CD4-positive, alpha-beta T cell treated with Interleukin-6 at 100 ng/mL for 8 hours (primary cell): ENCODE results near the gene POU5F1.
"Not testable (repeated sequence)": the region's sequence is repeated elsewhere in the genome, so short reads cannot be mapped to it uniquely, and the experiment has no call there.

Experiments used
- DNase-seq: peaks from one replicate; pipeline ENCODE4 v3.0.0-alpha.2; 2020; ENCODE audit warnings: mixed read lengths, low spot score

POU5F1 gene

DNA sequence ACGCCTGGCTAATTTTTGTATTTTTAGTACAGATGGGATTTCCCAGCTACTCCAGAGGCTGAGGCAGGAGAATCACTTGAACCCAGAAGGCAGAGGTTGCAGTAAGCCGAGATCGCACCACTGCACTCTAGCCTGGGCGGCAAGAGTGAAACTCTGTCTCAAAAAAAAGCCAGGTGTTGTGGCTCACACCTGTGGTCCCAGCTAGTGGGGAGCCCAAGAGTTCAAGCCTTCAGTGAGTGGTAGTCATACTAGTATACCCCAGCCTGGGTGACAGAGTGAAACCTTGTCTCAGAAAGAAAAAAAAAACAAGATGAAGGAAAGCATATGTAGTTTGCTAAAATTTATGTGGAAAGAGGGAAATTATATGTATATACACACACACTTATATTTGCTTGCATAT is 20.0 kb upstream of the POU5F1 start:
- DNase-seq, result no peak

DNA sequence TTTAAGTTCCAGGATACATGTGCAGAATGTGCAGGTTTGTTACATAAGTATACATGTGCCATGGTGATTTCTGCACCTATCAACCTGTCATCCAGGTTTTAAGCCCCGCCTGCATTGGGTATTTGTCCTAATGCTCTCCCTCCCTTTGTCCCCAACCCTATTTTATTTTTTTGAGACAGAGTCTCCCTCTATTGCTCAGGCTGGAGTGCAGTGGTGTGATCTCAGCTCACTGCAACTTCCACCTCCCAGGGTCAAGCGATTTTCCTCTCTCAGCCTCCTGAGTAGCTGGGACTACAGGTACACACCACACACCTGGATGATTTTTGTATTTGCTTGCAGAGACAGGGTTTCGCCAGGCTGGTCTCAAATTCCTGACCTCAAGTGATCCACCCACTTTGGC is 18.7 kb upstream of the POU5F1 start:
- DNase-seq, result not testable (repeated sequence)

DNA sequence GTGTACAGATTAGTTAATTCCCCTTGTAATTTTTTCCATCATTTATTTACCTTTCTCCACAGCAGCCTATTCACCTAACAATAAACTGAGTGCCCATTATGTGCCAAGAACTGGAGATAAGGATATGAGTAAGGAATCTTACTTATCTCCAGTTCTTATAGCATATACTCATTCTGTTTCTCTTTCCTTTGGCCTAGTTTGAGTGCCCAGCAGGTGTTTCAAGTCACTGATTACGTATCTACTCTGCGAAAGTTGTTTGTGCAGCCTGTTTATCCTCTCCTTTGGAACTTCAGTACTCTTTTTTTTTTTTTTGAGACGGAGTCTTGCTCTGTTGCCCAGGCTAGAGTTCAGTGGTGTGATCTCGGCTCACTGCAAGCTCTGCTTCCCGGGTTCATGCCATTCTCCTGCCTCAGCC is 17.3 kb upstream of the POU5F1 start:
- DNase-seq, result no peak

DNA sequence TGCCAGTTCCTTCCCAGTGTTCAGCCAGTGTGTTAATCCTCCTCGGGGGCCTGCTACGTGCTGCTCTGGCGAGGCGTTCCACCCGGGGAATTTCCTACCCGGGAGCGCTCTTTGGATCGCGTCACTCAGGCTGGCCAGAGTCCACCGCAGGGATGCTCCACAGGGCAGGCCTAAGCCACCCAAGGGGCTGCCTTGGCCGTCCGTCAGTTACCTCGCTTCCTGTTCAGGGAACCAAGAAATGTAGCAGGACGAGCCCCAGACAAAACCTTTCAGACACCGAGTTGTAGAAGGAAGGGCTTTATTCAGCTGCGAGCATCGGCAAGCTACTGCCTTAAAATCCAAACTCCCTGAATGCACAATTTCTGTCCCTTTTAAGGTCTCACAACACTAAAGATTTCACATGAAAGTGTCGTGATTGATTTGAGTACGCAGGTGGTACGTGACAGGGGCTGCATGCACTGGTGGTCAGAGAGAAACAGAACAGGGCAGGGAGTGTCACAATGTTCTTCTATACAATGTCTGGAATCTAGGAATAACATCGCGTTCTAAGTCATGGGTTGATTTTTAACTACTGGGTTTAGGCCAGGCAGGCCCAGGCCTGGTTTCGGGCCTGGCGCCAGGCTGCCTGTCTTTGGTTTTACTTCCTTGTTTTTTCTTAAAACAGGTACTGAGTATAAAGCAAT is 15.7 kb upstream of the POU5F1 start:
- DNase-seq, result no peak

DNA sequence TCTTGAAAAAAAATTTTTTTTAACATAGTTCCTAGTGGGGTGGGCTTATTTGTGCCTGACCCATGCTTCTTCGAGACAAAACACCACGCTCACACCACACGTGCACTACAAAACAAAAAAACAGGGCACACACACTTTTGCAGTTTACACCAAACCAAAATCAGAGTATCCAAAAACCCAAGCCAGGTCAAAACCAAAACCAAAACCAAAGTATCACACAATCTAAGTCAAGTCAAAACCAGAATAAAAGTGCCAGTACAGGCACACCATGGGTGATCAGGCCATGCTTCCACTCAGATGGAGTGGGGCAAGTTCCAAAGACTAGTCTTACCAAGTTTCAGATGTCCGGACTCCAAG is 15.2 kb upstream of the POU5F1 start:
- DNase-seq, result not testable (repeated sequence)

DNA sequence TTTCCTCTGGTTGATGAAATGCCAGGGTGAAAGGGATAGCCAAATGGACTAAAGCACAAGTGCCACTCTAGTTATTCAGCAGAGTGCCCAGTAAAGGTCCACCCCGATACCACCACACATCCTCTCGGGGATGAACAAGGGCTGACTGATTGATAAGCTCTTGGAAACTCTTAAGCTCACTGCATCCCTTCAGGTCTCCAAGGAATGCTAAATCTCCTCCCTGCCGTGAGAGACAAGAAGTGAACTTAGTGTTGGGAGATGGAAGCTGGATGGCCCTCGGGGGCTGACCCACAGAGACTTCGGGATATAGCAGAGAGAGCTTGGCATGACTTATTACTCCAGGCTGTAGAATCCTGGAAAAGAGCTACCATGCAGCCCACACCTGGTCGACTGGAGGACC is 13.4 kb upstream of the POU5F1 start:
- DNase-seq, result not testable (repeated sequence)

DNA sequence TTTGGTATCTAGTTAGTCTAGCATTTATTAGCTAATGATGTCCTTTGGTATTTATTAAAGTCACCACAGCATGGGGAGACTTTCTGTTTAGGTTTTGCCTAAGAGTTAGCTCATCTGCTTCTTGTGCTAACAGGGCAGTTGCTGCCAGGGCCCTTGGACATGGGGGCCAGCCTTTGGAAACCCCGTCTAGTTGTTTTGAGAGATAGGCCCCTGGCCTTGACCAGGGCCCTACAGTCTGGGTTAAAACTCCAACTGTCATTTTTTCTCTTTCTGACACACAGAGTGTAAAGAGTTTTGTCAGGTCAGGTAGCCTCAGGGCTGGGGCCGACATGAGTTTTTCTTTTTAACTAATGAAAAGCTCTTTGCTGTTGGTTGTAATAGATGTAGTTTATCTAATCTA is 12.8 kb upstream of the POU5F1 start:
- not testable (repeated sequence) for DNase-seq

DNA sequence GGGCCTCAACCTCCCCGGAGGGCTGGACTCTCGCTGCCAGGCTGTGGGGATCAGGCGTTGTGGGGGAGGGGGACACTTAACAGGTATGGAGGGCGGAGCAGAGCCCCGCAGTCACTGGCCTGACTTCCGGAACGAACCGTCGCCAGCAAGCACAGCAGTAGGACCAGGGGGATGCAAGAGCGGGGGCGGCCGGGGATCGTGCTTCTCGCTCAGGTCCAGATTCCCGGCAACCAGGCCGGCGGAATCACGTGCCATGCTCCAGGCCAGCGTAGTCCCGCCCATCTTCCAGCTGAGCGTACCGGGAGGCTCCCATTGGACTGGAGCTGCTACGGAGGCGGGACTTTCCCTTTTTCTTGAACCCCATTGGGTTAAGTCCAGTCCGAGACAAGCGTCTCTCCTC is 10.0 kb upstream of the POU5F1 start:
- DNase-seq, result peak; percentile 76

DNA sequence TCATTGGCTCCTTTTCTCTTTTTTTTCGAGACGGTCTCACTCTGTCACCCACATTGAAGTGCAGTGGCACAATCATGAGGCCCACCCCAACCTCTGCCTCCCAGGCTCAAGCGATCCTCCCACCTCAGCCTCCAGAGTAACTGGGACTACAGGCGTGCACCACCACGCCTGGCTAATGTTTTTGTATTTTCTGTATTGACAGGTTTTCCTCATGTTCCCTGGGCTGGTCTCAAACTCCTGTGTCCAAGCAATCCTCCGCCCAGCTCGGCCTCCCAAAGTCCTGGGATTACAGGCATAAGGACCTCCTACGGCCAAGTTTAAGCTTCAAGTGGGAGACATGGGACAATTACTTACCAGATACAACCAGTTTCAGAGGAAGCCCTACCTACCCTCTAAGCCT is 9.4 kb upstream of the POU5F1 start:
- DNase-seq, result no peak

DNA sequence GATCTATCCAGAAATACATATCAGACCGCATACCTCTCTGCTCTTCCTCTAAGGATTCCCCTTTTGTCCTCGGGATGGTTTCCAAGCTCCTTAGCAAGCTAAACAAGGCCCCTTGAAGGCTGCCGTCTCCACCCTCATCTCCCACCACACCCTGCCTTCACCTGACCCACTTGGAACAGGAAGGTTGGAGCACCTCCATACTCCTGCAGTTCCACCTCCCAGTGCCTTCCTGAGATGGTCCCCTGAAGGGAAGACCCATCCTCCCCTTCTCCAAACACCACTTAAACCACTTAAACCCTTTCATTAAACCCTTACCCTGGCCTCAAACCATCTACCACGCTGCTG is 8.5 kb upstream of the POU5F1 start:
- no peak for DNase-seq

DNA sequence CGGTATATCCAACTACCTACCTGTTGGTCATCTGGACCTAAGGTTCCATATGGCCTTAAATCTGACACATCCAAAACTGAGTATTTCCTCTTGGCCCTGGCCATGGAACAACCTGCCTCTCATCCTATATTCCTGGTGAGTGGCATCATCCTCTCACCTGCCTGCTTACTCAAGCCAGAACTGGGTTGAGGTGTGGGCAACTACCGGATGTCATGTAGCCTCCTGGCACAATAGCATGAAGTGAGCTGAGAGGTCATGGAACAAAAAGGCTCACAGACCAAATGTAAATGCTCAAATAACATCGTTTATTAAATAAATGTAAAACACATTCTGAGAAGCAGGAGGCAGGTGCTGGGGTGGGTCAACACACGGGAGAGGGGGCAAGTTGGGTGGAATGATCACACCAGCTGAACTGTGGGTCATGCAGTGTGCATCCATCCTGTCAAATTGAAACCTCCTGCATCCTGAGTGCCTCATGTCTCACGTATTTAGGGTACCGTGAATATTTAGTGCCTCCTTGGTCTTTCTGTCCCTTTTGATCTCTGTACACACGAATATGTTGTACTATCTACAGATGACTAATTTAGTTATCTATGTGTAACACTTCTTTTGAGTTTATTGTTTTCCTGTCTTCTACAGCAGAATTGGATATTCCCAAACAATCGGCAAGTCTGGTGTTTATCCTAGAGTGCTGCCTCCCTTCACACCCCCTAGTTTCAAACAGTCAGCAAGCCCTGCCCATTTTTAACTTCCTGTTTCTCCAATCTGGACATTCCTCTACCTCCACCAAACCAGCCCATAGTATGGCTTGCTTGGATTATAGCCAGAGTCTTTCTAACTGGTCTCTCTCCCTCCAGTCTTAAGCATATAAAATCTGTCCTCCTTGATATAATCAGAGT is 7.9 kb upstream of the POU5F1 start:
- DNase-seq, result no peak

DNA sequence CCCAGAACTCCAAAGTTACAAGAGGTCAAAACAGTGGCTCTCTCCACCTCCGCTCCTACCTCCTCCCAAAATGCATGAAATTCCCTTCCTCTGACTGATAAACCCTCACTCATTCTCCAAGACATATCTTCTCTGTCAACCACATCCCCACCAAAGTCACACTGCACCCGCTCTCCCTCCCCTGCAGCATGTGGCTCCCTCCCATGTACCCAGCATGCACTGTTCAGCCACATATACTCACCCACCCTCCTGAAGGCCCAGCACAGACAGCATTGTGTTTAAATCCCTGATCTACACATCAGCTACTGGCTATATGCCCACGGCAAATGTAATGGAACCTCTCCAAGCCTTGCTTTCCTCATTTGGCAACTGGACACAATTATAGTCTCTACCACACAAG is 5.5 kb upstream of the POU5F1 start:
- DNase-seq, result no peak

DNA sequence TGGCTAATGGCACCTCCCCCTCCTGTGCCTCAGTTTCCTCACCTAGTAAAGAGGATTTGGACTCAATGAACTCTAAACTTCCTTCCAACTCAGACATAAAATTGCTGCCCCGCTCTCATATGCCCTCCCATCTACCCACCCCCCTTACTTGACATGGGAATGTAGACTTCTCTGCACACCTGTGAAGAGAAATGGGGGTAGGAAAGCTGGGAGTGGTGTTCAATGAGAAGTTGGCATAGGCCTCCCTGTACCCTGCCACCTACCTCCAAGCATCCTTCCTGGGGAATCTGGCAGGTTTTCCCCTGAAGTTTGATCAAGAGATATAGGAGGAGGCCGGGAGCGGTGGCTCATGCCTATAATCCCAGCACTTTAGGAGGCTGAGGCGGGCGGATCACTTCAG is 3.9 kb upstream of the POU5F1 start:
- DNase-seq, result no peak

DNA sequence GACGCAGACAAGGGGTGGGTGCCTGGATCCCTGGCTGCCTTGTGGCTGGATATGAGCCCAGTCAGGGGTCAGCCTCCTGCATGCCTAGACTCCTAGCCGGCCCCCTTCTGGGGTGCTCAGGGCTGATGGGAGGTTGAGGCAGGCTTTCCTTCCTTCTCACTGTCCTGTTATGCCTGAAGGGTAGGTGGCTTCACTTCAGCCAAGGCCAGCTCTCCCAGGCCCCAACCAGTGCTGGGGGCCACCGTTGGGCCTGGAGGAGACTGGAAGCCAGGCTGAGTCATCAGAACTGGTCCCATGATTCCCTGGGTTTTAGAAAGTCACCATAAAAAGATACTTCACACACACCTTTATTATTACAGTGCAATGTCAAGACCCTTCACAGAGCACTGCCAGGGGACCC is 2.9 kb upstream of the POU5F1 start:
- no peak for DNase-seq

DNA sequence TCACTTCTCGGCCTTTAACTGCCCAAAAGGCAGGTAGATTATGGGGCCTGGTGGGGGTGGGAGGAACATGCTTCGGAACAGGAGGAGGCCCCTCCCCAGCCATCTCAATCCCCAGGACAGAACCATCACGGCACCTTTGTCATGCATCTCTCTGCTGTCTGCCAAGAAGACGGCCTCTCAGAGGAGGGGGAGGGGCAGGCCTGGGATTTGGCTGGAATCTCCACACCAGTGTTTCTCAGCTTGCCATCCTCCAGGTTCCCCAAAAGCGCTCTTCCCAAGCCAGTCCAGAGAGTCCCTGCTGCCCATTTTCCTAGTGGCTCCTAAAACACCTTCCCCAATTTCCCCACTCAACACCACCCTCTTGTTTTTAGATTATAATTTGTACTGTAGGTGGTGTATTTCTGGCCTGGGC is 2.5 kb upstream of the POU5F1 start:
- DNase-seq, result no peak

DNA sequence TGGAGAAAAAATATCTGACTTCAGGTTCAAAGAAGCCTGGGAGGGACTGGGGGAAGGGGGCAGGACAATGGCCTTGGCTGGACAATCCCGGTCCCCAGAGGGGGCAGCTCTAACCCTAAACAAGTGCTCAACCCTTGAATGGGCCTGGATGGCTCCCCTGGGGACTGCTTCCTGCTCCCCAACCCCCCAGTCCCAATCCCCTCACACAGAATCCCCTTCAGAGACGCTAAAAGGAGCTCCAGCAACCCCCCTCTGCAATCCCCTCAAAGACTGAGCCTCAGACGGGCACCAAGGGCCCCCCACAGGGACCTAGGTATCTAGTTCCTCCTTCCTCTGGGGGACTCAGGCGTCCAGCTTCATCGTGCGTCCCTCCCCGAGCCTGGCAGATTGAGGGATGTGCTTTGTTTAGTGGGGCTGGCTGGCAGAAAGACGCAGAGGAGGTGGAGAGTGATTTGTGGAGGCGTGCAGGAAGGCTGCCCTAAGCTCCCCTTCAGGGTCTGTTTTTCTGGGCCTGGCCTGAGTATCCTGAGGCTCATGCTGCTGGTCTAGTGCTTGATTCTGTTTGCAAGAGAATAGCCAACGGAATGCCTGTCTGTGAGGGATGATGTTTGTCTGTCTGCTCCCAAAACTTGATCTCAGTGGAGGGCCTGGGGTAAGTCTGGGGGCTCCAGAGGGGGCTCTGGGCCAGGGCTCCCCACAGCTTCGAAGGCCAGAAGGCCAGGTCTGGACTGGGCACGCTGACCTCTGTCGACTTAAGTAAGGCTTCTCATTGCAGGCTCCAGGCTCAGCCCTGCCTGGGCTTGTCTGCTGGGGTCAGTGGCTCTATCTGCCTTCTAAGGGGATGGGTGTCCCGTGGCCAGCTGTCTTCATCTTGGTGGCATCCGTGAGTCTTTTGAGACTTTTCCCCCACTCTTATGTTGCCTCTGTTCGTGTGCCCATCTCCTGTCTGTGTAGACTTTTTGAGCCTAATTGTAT is 1.7 kb upstream of the POU5F1 start:
- no peak for DNase-seq

DNA sequence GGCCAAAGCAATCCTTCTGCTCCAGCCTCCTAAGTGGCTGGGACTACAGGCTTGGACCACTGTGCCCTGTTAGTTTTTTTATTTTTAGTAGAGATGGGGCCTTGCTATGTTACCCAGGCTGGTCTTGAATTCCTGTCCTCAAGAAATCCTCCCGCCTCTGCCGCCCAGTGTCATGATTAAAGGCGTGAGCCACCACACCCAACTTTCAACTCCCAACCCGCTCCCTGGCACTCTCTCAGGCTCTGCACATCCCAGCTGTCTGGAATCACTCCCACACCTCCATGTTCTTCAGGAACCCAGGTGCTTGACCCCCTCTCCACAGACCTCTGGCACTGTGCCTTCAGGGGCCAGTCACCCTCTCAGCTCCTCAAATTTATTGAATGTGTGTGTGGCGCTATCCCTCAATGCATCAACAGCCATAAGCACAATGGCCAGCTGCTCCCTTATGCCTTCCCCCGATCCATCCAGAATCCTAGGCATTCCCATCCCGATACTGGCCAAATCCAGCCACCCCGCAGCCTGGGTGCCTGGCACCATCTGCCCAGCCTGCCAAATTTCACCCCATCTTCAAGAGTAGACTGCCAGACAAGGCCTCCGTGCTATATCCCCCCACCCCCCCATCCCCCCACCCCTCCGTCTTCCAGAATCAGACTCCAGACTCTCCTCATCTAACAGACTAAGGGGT is 647 bp upstream of the POU5F1 start:
- DNase-seq, result no peak

DNA sequence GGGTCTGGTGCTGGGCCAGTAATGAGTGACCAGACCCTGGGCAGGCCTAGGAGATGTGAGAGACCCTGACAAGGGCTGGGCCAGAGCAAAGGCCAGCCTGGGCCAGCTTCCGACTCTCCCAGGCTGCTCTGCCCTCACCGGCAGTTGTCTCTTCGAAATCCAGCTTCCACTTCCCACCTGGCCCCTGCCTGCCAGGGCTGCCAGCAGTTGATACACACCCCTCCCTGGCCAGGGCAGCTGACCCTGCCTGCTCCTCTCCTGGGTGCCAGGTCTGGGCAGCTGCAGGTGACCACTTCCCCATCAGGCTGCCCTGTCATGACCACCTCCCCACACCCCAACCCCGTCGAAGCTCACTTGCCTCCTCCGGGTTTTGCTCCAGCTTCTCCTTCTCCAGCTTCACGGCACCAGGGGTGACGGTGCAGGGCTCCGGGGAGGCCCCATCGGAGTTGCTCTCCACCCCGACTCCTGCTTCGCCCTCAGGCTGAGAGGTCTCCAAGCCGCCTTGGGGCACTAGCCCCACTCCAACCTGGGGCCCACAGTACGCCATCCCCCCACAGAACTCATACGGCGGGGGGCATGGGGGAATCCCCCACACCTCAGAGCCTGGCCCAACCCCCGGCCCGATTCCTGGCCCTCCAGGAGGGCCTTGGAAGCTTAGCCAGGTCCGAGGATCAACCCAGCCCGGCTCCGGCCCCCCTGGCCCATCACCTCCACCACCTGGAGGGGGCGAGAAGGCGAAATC is 453 bp downstream of the POU5F1 start:
- not testable (repeated sequence) for DNase-seq

DNA sequence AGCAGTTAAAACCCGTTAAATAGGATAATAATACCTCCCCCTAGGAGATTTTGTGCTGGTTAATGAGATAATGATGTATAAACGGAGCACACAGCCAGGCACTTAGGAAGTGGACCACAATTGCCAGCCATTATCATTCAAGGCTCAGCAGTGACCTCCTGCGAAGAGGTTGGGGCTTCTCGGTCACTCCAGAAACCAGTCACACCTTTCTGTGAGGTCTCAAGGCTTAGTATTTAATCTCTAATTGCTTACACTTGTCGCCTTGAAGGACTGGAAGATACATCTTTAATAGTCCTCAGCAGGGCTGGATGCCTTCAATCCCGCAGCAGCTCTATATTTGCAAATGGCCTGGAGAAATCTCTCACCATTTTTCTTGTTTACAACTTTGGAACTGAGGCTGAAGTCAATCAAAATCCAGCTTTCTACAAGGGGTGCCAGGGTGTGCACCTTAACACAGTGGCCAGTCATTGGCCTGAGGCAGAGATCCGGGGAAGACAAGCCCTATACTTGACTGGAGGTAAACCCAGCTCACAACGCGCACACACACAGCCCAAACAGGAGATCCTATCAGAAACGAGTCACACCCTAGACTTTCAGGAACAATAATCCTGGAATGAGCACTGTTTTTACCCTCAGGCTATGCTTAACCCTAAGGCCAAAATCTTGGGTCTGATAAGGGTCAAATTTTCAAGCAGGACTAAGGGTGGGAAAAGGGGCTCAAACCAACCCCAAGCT is 1.2 kb downstream of the POU5F1 start:
- no peak for DNase-seq

DNA sequence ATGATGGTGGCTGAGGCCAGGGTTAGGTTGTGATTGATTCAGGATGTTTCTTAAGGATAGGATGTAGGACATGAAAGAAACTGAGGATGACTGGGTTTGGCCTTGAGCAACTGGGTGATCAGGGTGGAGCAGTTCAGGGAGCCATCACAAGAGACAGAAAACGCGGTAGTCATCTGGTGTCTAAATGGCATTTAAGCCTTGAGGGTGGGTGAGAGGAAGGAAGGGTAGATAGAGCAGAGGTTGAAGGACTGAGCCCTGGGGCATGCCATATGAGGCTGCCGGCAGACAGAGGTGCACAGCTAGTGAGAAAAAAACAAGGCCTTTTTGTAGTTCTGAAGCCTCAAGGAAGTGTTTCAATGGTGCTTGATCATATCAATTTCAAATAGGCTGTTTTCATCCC is 1.9 kb downstream of the POU5F1 start:
- DNase-seq, result no peak

DNA sequence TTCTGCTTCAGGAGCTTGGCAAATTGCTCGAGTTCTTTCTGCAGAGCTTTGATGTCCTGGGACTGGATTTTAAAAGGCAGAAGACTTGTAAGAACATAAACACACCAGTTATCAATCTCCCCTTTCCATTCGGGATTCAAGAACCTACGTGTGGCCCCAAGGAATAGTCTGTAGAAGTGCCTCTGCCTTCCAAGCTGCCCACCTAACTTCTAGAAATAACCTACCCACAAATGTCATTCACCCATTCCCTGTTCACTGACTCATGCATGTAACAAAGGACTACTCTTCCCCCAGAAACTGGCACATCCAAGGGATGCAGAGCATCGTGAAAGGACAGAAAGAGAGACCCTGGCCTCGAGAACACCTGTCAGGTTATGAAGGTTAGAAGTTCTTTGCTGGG is 4.5 kb downstream of the POU5F1 start:
- DNase-seq, result no peak
